ENCODE results near the gene AMPD2.

The AMPD2 gene

DNA sequence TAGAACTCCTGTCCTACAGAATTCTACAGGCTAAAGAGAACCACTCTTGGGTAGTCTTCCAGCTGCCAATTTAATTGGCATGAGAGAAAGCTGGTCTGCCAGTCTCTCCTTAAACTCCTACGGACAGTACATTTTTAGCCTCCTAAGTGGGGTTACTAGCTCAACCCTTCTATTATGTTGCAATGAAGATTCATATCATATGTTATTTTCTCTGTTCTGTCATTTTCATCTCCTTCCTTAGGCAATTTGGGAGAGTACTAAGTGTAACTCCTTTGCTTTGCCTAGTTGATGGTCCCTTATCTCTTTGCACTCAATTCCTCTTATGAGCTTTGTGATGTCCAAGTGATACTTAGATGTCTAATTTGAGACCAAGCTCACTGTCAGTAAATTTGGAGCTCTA, 14.3 kb upstream of the AMPD2 start:
- Mint-ChIP-seq H3K4me3 (no peak overlapping the region), H3K36me3 (ENCODE audit: low read depth) (no peaks in the 10 kb centered on the region), H3K27ac (no peak overlapping the region), H3K4me1 (peaks cover 7% of the 10 kb centered on the region), H3K27me3 (no peaks in the 10 kb centered on the region), H3K9me3 (no peaks in the 10 kb centered on the region)
- DNase-seq (no peak), ATAC-seq (no peak)

DNA sequence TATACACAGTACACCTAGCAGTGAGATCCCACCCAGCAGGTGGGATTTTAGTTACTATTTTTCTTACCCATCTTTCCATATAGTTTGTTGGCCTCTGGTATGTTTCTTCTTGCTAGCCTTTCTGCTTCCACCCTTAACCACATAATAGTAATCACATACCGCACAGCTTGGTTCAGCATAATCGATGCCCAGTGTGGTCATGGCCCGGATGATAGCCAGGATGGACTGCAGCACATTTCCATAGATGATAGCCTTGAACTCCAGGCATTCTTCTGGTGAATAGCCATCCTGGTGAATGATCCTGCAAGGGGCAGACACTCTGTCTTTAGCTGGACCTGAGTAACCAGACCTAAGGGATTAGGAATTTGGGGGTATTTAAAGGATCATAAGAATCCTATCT, 9.8 kb upstream of the AMPD2 start:
- Mint-ChIP-seq H3K9me3 (no peaks in the 10 kb centered on the region), H3K4me3 (no peak overlapping the region), H3K36me3 (ENCODE audit: low read depth) (no peaks in the 10 kb centered on the region), H3K4me1 (no peaks in the 10 kb centered on the region), H3K27me3 (no peaks in the 10 kb centered on the region), H3K27ac (no peak overlapping the region)
- DNase-seq (no peak), ATAC-seq (no peak)

DNA sequence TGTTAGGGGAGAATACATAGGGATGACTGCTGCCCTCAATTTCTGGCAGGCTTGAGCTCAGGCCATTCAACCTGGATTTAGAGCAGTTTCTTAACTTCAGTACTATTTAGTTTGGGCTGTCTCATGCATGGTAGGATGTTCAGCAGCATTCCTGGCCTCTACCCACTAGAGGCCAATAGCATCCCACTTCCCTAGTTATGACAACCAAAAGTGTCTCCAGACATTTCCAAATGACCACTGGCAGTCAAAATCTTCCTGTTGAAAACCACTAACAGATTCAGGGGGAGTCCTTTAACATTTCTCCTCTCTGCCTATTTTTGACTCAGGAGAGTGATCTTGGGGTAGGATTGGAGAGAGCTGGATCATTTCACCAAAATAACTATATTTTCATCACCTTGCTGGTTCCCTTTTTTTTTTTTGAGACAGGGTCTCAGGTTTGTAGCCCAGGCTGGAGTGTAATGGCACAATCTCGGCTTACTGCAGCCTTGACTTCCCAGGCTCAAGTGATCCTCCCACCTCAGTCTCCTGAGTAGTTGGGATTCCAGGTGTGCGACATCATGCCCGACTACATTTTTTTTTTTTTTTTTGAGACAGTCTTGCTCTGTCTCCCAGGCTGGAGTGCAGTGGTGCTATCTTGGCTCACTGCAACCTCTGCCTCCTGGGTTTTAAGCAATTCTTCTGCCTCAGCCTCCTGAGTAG, 8.9 kb upstream of the AMPD2 start:
- DNase-seq (no peak), ATAC-seq (no peak)
- Mint-ChIP-seq H3K36me3 (ENCODE audit: low read depth) (no peaks in the 10 kb centered on the region), H3K27me3 (no peaks in the 10 kb centered on the region), H3K4me1 (peaks cover under 1% of the 10 kb centered on the region), H3K4me3 (no peak overlapping the region), H3K9me3 (no peaks in the 10 kb centered on the region), H3K27ac (no peak overlapping the region)

DNA sequence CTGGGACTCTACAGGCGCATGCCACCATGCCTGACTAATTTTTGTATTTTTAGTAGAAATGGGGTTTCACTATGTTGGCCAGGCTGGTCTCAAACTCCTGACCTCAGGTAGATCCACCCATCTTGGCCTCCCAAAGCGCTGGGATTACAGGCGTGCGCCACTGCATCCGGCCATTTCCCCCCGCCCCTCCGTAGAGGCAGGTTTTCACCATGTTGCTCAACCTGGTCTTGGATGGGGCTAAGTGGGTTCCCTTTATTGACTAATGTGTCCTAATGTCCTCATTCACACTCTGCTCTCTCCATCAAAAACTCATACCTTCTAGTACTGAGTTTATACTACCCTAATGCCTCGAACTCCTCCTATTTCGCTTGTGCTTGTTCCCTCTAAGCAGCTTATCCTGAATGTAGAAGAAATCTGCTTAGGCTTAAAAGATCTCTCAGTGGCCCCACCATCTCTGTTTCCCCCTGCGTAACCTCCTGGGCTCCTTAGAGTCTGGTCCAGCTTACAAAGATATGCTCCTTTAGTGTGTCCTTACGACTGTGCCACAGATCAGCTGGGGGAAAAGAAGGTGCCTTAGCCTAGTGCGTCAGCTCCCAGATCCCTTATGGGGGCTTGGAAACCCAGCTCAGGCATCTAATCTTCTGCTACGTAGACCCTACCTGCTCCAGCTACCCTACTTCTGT, 8.2 kb upstream of the AMPD2 start:
- peaks cover 8% of the 10 kb centered on the region for H3K4me1 Mint-ChIP-seq
- no peak overlapping the region for H3K4me3 Mint-ChIP-seq
- DNase-seq (no peak), ATAC-seq (no peak)
- H3K27me3 Mint-ChIP-seq, result no peaks in the 10 kb centered on the region
- H3K36me3 Mint-ChIP-seq (ENCODE audit: low read depth), result no peaks in the 10 kb centered on the region
- no peak overlapping the region for H3K27ac Mint-ChIP-seq
- no peaks in the 10 kb centered on the region for H3K9me3 Mint-ChIP-seq

DNA sequence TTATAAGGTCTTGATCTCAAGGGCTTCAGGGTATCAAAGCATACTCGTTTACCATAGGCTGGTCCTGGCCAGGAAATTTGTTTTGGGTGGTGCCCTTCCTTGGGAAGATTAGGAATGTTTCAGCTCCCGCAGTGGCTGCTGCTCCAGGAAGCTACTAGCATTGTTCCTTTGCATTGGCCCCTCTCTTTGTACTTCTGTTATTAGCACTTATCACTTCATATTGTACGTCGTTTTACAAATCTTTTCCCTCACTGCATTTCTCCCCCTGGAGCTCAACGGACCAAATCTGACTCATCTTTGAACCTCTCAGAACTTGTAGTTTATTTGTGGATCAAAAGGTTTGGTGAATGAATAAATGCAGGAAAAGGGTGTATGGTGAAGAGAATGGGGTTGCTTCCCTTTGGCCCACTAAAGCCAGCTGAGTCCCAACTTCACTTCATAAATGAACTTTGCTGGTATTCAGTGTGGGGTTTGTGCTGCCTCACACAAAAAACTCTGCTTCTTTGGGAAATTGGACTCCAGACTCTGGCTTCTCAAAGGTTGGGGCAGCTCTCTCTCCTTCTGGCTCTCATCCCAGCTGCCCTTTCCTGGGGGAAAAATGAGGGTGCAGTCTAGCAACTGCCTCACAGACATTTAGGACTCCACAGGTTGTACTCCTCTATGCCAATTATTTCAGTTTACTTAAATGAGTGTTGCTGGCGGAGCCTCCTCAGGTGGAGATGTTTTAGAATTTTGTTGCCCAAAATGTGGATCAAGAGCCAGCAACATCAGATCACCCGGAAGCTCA, 6.1 kb upstream of the AMPD2 start:
- H3K4me3 Mint-ChIP-seq, result no peak overlapping the region
- H3K9me3 Mint-ChIP-seq, result no peaks in the 10 kb centered on the region
- DNase-seq (no peak), ATAC-seq (no peak)
- H3K36me3 Mint-ChIP-seq (ENCODE audit: low read depth), result no peaks in the 10 kb centered on the region
- H3K4me1 Mint-ChIP-seq, result peaks cover 26% of the 10 kb centered on the region
- no peak overlapping the region for H3K27ac Mint-ChIP-seq
- H3K27me3 Mint-ChIP-seq, result no peaks in the 10 kb centered on the region

DNA sequence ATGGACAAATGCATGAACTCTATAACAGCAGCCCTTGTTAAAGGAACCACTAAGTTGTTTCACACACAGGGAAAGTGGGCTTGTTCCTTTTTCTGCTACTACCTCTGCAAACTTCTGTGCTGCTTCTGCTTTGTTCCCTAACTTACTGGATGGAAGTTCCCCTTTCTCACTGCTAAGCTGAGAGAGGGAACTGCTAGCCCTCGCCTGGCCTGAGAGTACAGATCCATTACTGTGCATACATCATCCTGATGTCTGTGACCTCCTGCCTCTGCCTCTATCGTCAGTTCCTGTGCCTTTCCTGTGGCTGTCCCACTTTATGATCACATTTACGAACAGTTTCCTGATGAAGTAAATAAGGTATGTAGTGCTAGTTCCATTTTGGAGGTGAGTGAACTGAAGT, 3.8 kb upstream of the AMPD2 start:
- no peak for ATAC-seq
- Mint-ChIP-seq H3K4me3 (no peak overlapping the region), H3K9me3 (no peaks in the 10 kb centered on the region), H3K4me1 (peaks cover 38% of the 10 kb centered on the region), H3K27me3 (no peaks in the 10 kb centered on the region), H3K27ac (no peak overlapping the region), H3K36me3 (ENCODE audit: low read depth) (peaks cover 2% of the 10 kb centered on the region)
- no peak for DNase-seq

DNA sequence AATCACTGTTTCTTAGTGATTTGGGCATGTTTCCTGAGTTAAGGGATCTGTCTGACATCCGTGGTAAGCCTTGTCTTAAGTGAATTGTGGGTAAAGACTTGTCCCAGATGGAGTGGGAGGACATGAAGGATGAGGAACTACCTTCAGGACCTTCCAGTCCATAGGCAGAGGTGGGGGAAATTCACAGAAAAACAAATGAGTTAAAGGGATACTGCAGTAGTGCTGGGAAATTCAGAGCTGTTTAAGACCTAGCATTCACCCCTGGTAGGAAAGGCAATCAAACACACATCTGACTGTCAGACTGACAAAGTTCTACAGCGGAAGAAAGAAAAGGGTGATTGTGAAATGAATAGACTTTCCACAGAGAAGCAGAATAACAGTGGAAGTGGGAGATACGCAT, 3.2 kb upstream of the AMPD2 start:
- Mint-ChIP-seq H3K27ac (no peak overlapping the region), H3K36me3 (ENCODE audit: low read depth) (peaks cover 2% of the 10 kb centered on the region), H3K27me3 (no peaks in the 10 kb centered on the region), H3K4me1 (peaks cover 39% of the 10 kb centered on the region), H3K4me3 (no peak overlapping the region), H3K9me3 (no peaks in the 10 kb centered on the region)
- no peak for DNase-seq
- no peak for ATAC-seq

DNA sequence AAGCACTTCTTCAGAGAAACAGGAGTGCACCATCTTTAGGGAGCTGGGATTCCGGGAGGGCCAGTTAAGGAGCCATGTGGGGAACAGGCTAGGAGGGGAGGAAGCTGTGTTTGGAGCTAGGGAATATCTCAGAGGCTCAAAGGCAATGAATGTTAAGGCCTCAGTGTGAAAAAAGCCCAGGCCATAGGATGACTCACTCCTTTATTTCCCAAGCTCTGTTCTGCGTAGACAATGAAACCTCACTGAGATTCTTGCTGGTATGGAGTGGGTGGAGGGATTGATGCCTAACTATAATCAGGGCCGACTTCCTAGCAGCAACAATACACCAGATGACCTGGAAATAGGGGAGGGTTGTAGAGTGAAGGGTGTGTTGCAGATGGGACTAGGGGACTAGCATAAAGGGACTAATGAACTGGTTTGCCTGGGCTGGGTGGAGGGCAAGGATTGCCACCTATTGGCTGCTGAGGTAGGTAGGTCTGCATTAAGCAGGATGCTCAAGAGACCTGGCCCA, 2.3 kb upstream of the AMPD2 start:
- no peaks in the 10 kb centered on the region for H3K27me3 Mint-ChIP-seq
- ATAC-seq (peak; percentile 33), DNase-seq (no peak)
- H3K27ac Mint-ChIP-seq, result peak overlapping the region; percentile 20
- no peaks in the 10 kb centered on the region for H3K9me3 Mint-ChIP-seq
- no peak overlapping the region for H3K4me3 Mint-ChIP-seq
- H3K4me1 Mint-ChIP-seq, result peaks cover 48% of the 10 kb centered on the region
- peaks cover 6% of the 10 kb centered on the region for H3K36me3 Mint-ChIP-seq (ENCODE audit: low read depth)

DNA sequence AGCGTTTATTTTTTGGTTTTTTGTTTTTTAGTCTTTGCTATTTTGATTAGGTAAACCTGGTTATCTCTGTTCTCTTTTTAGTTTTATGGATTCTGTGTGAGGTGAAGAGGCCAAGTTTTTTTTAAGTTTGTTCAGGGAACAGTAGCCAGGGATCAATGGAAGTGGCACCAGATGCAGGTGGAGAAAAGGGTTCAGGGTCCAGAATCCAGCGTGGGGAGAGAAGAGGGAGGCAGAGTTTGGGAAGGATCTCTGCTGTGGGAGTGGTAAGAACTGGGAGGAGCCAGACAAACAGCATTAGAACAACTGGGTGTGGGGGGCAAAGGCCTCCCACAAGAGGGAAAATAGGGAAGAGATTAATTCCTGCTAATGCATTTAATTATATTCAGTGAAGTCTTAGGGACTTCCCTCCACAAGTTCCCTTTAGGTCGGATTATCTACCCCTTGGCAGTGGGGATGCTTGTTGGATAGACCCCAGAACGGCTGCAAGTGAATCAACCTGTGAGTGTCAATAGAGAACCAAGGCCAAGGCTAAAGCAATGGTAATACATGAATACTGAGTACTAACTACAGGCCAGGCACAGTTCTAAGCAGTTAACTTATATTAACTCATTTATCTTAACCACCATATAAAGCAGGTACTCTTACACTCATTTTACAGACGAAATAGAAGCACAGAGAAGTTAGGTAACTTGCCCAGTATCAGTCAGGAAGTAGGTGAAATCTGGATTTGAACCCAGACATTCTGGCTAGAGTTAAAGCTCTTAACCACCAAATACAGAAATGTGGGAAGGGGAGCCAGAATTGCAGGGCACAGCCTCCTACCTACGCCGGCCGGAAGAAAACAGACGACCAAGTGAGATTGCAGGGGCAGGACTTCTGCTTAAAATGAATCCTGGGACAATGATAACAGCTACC, 719 bp upstream of the AMPD2 start:
- Mint-ChIP-seq H3K27ac (peak overlapping the region; percentile 98), H3K36me3 (ENCODE audit: low read depth) (peaks cover 6% of the 10 kb centered on the region), H3K9me3 (no peaks in the 10 kb centered on the region), H3K27me3 (no peaks in the 10 kb centered on the region), H3K4me1 (peaks cover 64% of the 10 kb centered on the region), H3K4me3 (peak overlapping the region; percentile 94)
- DNase-seq (no peak), ATAC-seq (no peak)

DNA sequence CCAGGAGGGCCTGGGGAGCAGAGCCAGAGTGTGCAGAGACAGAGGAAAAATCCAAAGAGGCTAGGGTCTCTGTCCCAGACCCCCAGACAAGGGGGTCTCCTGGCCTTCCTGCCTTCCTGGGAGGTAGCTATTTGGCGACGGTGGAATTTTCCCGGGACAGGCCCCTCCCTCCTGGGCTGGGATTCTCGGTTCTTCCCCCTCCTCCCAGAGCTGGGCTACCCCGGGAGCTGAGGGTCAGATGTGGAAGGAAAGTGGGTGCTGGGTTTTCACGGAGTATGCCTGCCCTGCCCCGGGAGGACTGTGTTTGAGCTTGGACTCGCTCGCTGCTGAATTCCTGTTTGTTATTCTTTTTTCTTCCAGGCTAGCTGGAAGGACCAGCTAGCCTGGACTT, 759 bp downstream of the AMPD2 start:
- ATAC-seq, result peak; percentile 1
- peak overlapping the region; percentile 98 for H3K27ac Mint-ChIP-seq
- H3K9me3 Mint-ChIP-seq, result no peaks in the 10 kb centered on the region
- no peak for DNase-seq
- H3K36me3 Mint-ChIP-seq (ENCODE audit: low read depth), result peaks cover 6% of the 10 kb centered on the region
- H3K4me3 Mint-ChIP-seq, result peak overlapping the region; percentile 94
- no peaks in the 10 kb centered on the region for H3K27me3 Mint-ChIP-seq
- H3K4me1 Mint-ChIP-seq, result peaks cover 71% of the 10 kb centered on the region

DNA sequence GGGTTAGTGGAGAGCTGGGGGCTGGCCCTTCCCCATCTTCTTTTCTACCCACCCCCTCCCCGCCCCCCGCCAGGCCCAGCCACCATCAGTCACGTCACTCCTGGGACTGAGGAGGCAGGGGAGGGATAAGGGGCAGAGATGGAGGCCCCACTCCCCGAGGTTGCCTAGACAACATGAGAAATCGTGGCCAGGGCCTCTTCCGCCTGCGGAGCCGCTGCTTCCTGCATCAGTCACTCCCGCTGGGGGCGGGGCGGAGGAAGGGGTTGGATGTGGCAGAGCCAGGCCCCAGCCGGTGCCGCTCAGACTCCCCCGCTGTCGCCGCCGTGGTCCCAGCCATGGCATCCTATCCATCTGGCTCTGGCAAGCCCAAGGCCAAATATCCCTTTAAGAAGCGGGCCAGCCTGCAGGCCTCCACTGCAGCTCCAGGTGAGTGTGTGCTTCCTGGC, 1.2 kb downstream of the AMPD2 start:
- peak overlapping the region; percentile 98 for H3K27ac Mint-ChIP-seq
- peaks cover 6% of the 10 kb centered on the region for H3K36me3 Mint-ChIP-seq (ENCODE audit: low read depth)
- H3K4me3 Mint-ChIP-seq, result peak overlapping the region; percentile 94
- no peaks in the 10 kb centered on the region for H3K9me3 Mint-ChIP-seq
- H3K27me3 Mint-ChIP-seq, result no peaks in the 10 kb centered on the region
- H3K4me1 Mint-ChIP-seq, result peaks cover 69% of the 10 kb centered on the region
- peak; percentile 88 for ATAC-seq
- DNase-seq, result peak; percentile 98

DNA sequence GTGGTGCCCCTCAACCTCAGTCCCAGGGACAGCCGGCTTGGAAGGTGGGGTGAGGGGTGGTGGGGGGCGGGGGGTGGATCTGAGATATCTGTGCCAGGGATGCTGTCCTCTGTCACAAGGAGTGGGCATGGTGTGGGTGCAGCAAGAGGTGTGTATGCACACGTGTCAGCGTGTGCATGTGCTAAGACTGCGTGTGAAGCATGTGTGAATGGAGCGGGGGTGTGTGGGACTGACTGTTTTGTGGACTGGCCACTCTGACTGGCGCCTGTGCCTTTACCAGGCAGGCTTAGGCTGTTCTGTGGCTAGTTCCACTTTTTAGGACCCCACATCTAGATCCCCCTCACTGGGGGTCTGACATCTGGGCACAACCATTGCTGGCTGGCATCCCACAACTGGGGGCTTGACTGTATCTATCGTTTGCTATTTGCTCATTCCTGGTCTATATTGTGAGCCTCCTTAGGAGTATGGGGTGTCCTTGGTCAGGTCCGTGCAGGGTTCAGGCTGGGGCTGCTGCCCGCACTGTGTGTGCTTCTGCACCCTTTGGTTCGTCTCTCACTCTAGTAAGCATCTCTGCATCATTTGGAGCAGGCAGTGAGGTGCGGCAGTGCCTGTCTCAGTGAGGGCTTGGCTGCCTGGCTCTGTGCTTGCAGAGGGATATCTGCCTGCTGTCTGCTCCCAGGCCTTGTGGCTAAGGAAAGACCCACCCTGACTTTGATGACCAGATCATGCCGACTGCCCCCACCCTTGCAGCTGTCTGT, 1.9 kb downstream of the AMPD2 start:
- ATAC-seq (no peak), DNase-seq (no peak)
- H3K36me3 Mint-ChIP-seq (ENCODE audit: low read depth), result peaks cover 6% of the 10 kb centered on the region
- peak overlapping the region; percentile 94 for H3K4me3 Mint-ChIP-seq
- H3K27me3 Mint-ChIP-seq, result no peaks in the 10 kb centered on the region
- H3K4me1 Mint-ChIP-seq, result peaks cover 62% of the 10 kb centered on the region
- H3K9me3 Mint-ChIP-seq, result no peaks in the 10 kb centered on the region
- peak overlapping the region; percentile 58 for H3K27ac Mint-ChIP-seq

DNA sequence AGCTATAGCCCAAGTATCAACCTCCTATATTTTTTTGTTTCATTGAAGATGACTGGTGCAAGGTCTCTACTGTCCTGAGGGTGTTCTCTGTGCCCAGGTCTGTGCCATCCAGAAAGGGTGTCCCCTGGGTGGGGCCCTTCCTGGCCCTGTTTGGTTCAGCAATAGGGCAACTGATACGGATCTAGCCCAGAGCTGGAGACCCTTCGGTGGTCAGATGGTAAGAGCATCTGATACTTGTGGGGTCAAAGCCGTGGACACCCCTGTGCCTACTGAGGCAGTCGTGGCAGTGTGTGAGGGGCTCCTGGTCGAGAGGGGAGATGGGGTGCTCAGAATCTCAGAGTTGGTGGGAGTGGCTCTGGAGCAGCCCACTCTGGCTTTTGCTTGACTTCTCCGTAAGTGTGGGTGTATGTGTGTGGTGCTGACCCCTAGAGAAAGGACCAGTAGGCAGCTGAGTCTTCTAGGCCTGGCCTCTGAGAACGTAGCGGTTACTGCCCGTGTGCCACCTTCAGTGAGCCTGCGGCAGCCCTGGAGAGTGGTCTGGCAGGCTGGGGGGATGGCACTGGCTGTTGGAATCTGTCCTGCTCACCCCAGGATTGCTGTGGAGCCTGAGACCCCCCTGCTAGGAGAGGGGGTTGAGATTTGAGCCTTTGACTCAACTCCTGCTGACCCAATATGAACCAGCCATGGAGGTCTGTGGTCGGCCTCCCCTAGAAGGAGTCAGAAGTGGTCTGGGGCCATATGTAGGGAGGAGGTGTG, 2.7 kb downstream of the AMPD2 start:
- Mint-ChIP-seq H3K27me3 (no peaks in the 10 kb centered on the region), H3K27ac (peak overlapping the region; percentile 58), H3K36me3 (ENCODE audit: low read depth) (peaks cover 6% of the 10 kb centered on the region), H3K4me1 (peaks cover 54% of the 10 kb centered on the region), H3K4me3 (peak overlapping the region; percentile 94), H3K9me3 (no peaks in the 10 kb centered on the region)
- DNase-seq, result no peak
- ATAC-seq, result no peak
